Skin epidermis (tissue), 12 donors: ENCODE measurements around the gene ALX3.
A peak's percentile ranks its signal among the peaks of the same experiment; 100 is the strongest.

Experiments used
- H3K27ac ChIP-seq, 21 experiments: fragments of 200-600 bp; sonication (generic) in 11 of 21; one replicate each; pipeline ENCODE4 v1.5.0; 2020; ENCODE audit warnings: mild to moderate bottlenecking in 3 of 21, inconsistent platforms in 2 of 21, moderate library complexity in 2 of 21
- H3K4me3 ChIP-seq, 7 experiments: fragments of 200-600 bp; sonication (generic) in 2 of 7; one replicate each; pipeline ENCODE4 v1.5.0; 2020; ENCODE audit warnings: inconsistent platforms in 2 of 7, mild to moderate bottlenecking in 2 of 7, moderate library complexity in 1 of 7

Gene ALX3

DNA sequence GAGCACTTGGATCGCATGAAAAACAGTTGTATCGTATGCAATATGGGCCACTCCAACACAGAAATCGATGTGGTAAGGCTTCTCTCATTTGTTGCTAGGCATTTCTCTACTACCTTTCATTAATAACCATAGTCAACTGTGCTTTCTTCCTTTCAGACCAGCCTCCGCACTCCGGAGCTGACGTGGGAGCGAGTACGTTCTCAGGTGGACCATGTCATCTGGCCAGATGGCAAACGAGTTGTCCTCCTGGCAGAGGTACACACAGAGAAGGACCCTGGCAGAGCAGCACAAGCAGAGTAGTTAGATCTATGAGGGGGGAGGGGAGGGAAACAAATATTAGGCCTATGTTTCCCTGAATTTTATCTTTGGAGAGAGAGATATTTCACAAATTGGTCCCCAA lies 52.1 kb downstream of the ALX3 start:
- H3K27ac ChIP-seq, result no peak overlapping the region
- no peak overlapping the region for H3K4me3 ChIP-seq

DNA sequence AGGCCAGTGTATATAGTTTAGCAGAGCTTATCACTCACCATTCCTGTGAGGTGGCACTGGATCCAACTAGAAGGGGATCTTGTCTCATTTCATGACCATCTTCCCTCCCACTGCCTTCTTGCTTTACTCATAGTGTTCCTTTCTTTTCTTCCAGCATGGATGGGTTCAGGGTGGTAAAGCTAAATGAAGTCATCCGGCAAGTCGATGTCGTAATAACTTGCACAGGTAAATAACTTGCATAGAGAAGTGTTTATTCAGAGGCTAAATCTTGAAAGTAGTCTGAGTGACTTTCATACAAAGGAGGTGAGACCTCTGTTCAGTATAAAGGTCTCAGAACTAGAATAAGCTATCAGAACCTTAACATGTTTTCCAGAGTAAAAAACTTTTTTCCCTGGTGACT lies 52.7 kb downstream of the ALX3 start:
- Histone ChIP-seq H3K4me3 (no peak overlapping the region), H3K27ac (no peak overlapping the region)

DNA sequence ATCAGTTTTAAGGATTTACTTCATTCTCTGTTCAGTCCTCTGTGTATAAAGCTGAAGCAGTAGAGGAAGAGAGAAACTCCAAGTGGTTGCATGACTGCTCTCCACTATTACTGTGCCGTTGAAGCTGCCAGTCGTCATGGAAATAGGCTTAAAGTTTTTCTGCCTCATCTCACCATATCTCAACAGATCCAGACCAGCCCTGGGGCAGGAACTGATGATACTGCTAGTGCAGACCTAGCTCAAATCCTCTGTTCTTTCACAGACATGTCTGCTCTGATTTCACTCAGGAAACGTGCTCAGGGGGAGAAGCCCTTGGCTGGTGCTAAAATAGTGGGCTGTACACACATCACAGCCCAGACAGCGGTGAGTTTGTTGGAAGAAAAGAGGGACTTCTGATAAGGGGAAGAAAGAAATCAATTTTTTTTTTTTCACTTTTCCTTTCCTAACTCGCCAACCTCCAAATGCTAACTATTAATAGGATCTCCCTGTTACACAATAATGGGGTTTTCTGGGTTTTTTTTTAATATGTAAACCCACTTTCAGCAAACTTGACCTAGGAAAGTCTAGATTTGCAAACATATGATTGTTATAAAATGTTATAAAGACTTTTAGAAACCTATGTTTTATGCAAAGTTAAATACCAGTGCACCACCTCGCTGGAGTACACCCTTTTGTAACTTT lies 58.2 kb downstream of the ALX3 start:
- Histone ChIP-seq H3K27ac (peak overlapping the region in 4 of 21 experiments; percentile 2 to 48 (median 36)), H3K4me3 (no peak overlapping the region)

DNA sequence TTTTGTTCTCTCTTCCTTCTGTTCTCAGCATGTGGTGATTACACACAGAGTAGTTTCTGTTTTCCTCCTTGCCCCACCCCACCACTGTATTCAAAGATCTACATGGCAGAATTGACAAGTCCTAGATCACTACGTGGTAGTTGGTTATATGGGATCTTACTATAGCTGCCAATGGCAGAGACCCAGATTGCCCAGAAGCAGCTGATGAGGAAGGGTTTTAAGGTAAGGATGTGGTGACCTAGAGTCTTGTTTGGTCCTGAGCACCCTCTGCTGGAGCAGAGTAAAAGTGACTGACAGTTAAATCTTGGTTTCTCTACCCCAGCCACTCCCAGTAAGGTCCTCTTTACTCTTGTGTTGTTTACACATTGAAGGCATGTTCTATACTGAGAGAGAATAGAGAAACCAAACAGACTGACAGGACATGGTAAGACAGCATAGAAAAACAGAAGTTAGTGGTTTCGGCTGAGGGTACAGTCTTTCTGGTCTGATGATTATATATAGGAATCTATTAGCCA lies 58.9 kb downstream of the ALX3 start:
- peak overlapping the region in 4 of 21 experiments; percentile 23 to 48 (median 34) for H3K27ac ChIP-seq

More for the DNA sequence above, 58.9 kb downstream of the ALX3 start:
- no peak overlapping the region for H3K4me3 ChIP-seq
